ENCODE data around the gene CHRNA9. TPM values are rescaled to one million over a fixed set of nuclear protein-coding genes. Genes with fewer than 3 reads are reported as not detected.

CHRNA9 gene
- total and polyA plus RNA-seq, 2 donors (not counting 1 experiment from before 2014, with no cell fraction given), result 0.07 TPM; not detected in 1

GRCh38 chr4:40340030-40340429, 4.9 kb downstream of the CHRNA9 start:
- no peak for ATAC-seq (ENCODE audit: low read depth)
- intact Hi-C loops (cut with micrococcal nuclease), result no loop called here
- POLR2A ChIA-PET, result no interaction called here

GRCh38 chr4:40347472-40347871, 12.3 kb downstream of the CHRNA9 start:
- H3K27me3 ChIP-seq (replicated peaks in 1 of 4; ENCODE audit: control extremely low read depth in 1 of 4, control insufficient read depth in 3 of 4, insufficient read depth in 4 of 4, low read length in 3 of 4), result peaks cover 0 to 2% (median 0%) of the 10 kb centered on the region in 4 experiments
- H4K20me1 ChIP-seq (ENCODE audit: control insufficient read depth, insufficient read depth, low read length, poor library complexity, severe bottlenecking), result no peaks in the 10 kb centered on the region
- Mint-ChIP-seq H3K9me3 (ENCODE audit: insufficient read depth) (peaks cover 2% of the 10 kb centered on the region), H3K27me3 (peaks cover 2% of the 10 kb centered on the region), H3K4me3 (no peak overlapping the region), H3K27ac (no peak overlapping the region), H3K4me1 (no peaks in the 10 kb centered on the region)
- no peak for TF ChIP-seq EZH2 (IDR thresholded peaks at IDR 0.05; ENCODE audit: borderline replicate concordance, insufficient read depth, low read depth, low read length, poor library complexity, severe bottlenecking)
- TF ChIP-seq, protein P1, sequence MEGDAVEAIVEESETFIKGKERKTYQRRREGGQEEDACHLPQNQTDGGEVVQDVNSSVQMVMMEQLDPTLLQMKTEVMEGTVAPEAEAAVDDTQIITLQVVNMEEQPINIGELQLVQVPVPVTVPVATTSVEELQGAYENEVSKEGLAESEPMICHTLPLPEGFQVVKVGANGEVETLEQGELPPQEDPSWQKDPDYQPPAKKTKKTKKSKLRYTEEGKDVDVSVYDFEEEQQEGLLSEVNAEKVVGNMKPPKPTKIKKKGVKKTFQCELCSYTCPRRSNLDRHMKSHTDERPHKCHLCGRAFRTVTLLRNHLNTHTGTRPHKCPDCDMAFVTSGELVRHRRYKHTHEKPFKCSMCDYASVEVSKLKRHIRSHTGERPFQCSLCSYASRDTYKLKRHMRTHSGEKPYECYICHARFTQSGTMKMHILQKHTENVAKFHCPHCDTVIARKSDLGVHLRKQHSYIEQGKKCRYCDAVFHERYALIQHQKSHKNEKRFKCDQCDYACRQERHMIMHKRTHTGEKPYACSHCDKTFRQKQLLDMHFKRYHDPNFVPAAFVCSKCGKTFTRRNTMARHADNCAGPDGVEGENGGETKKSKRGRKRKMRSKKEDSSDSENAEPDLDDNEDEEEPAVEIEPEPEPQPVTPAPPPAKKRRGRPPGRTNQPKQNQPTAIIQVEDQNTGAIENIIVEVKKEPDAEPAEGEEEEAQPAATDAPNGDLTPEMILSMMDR (IDR thresholded peaks at IDR 0.05), result no peak
- ChIA-PET CTCF (no interaction called here), POLR2A (no interaction called here)
- H3K9ac ChIP-seq (ENCODE audit: low read length), result no peak overlapping the region
- ATAC-seq (ENCODE audit: low read depth), result no peak
- H3K36me3 ChIP-seq (replicated peaks in 1 of 2; ENCODE audit: control extremely low read depth in 1 of 2, control insufficient read depth in 1 of 2, extremely low read depth in 1 of 2, insufficient read depth in 2 of 2, low read length in 1 of 2), result no peaks in the 10 kb centered on the region
- H3K4me3 ChIP-seq (ENCODE audit: control extremely low read depth in 1 of 5, extremely low read depth in 1 of 5, insufficient read depth in 1 of 5, low read depth in 2 of 5, low read length in 4 of 5), result no peak overlapping the region
- WGBS (ENCODE audit: insufficient coverage), result no CpG with 5 or more reads among the region's 3 CpGs
- no peaks in the 10 kb centered on the region for H3K4me1 ChIP-seq (ENCODE audit: control insufficient read depth in 2 of 2, insufficient read depth in 2 of 2, low read length in 2 of 2)
- no peak for DNase-seq
- intact Hi-C loops (cut with micrococcal nuclease), result no loop called here
- no peak overlapping the region for H2AFZ ChIP-seq (ENCODE audit: insufficient read depth, low read depth, low read length, poor library complexity, severe bottlenecking)
- H3K79me2 ChIP-seq (ENCODE audit: control insufficient read depth, insufficient read depth, low read length), result no peaks in the 10 kb centered on the region
- H3K27ac ChIP-seq (ENCODE audit: low read length in 2 of 2), result no peak overlapping the region
- H3K9me3 ChIP-seq (ENCODE audit: control extremely low read depth in 1 of 3, control insufficient read depth in 2 of 3, insufficient read depth in 1 of 3, low read length in 2 of 3), result peaks cover 0 to 3% (median 2%) of the 10 kb centered on the region in 3 donors
- no peak overlapping the region for H3K4me2 ChIP-seq (replicated peaks; ENCODE audit: low read depth, low read length, poor library complexity, severe bottlenecking)

More at GRCh38 chr4:40340030-40340429, 4.9 kb downstream of the CHRNA9 start:
- Histone ChIP-seq H3K4me1 (ENCODE audit: control insufficient read depth in 2 of 2, insufficient read depth in 2 of 2, low read length in 2 of 2) (no peaks in the 10 kb centered on the region), H3K4me3 (ENCODE audit: control extremely low read depth in 1 of 5, extremely low read depth in 1 of 5, insufficient read depth in 1 of 5, low read depth in 2 of 5, low read length in 4 of 5) (no peak overlapping the region), H2AFZ (ENCODE audit: insufficient read depth, low read depth, low read length, poor library complexity, severe bottlenecking) (no peak overlapping the region), H3K36me3 (replicated peaks in 1 of 2; ENCODE audit: control extremely low read depth in 1 of 2, control insufficient read depth in 1 of 2, extremely low read depth in 1 of 2, insufficient read depth in 2 of 2, low read length in 1 of 2) (no peaks in the 10 kb centered on the region), H3K27me3 (replicated peaks in 1 of 4; ENCODE audit: control extremely low read depth in 1 of 4, control insufficient read depth in 3 of 4, insufficient read depth in 4 of 4, low read length in 3 of 4) (peaks cover 0 to 2% (median 0%) of the 10 kb centered on the region in 4 experiments), H3K79me2 (ENCODE audit: control insufficient read depth, insufficient read depth, low read length) (no peaks in the 10 kb centered on the region), H3K9me3 (ENCODE audit: control extremely low read depth in 1 of 3, control insufficient read depth in 2 of 3, insufficient read depth in 1 of 3, low read length in 2 of 3) (peaks cover 0 to 2% (median 0%) of the 10 kb centered on the region in 3 donors), H3K4me2 (replicated peaks; ENCODE audit: low read depth, low read length, poor library complexity, severe bottlenecking) (no peak overlapping the region), H3K9ac (ENCODE audit: low read length) (no peak overlapping the region), H3K27ac (ENCODE audit: low read length in 2 of 2) (no peak overlapping the region), H4K20me1 (ENCODE audit: control insufficient read depth, insufficient read depth, low read length, poor library complexity, severe bottlenecking) (no peaks in the 10 kb centered on the region)
- no peak for DNase-seq
- CTCF ChIA-PET, result interaction anchor here (2.3 kb wide), 1 partner anchor 14 kb away, joined by 9 read pairs; no protein-coding TSS in a partner anchor
- Mint-ChIP-seq H3K27ac (no peak overlapping the region), H3K9me3 (ENCODE audit: insufficient read depth) (no peaks in the 10 kb centered on the region), H3K4me1 (no peaks in the 10 kb centered on the region), H3K4me3 (no peak overlapping the region), H3K27me3 (peaks cover 10% of the 10 kb centered on the region)
- no peak for TF ChIP-seq EZH2 (IDR thresholded peaks at IDR 0.05; ENCODE audit: borderline replicate concordance, insufficient read depth, low read depth, low read length, poor library complexity, severe bottlenecking)
- TF ChIP-seq, protein P1 (IDR thresholded peaks at IDR 0.05), result no peak
